ENCODE results near the gene NF1.

GRCh38 chr17:31291820-31292219 lies 197.0 kb downstream of the NF1 start:
- no peak for TF ChIP-seq CTCF (IDR thresholded peaks at IDR 0.05 in 8 of 11, conservative IDR thresholded peaks at IDR 0.05 in 3 of 11)
- no peak for TF ChIP-seq POLR2AphosphoS5 (IDR thresholded peaks at IDR 0.05)
